ENCODE data around the gene MYZAP.

The MYZAP gene

GRCh38 chr15:57625703-57626448 is 34.2 kb downstream of the MYZAP start:
- no peak for DNase-seq

- no peak for DNase-seq
Observed at GRCh38 chr15:57626713-57627440, 35.2 kb downstream of the MYZAP start.

- no peak for DNase-seq
Observed at GRCh38 chr15:57631386-57632110, 39.8 kb downstream of the MYZAP start.

GRCh38 chr15:57634290-57634689 is 42.6 kb downstream of the MYZAP start:
- no peak for DNase-seq

GRCh38 chr15:57635300-57635909 is 43.7 kb downstream of the MYZAP start:
- no peak for DNase-seq

- no peak for DNase-seq
Observed at GRCh38 chr15:57637846-57638245, 46.1 kb downstream of the MYZAP start.

GRCh38 chr15:57639306-57639705 is 47.6 kb downstream of the MYZAP start:
- no peak for DNase-seq

GRCh38 chr15:57640930-57641682 is 49.4 kb downstream of the MYZAP start:
- peak; percentile 39 for DNase-seq

GRCh38 chr15:57643826-57644225 is 52.1 kb downstream of the MYZAP start:
- no peak for DNase-seq

GRCh38 chr15:57646087-57646486 is 54.4 kb downstream of the MYZAP start:
- DNase-seq, result no peak

- no peak for DNase-seq
Observed at GRCh38 chr15:57647071-57647790, 55.5 kb downstream of the MYZAP start.

- peak; percentile 35 for DNase-seq
Observed at GRCh38 chr15:57647791-57648130, 56.1 kb downstream of the MYZAP start.

GRCh38 chr15:57649138-57649537 is 57.4 kb downstream of the MYZAP start:
- DNase-seq, result no peak

GRCh38 chr15:57651445-57651844 is 59.7 kb downstream of the MYZAP start:
- DNase-seq, result no peak

GRCh38 chr15:57652481-57652880 is 60.8 kb downstream of the MYZAP start:
- DNase-seq, result no peak

- DNase-seq, result peak; percentile 55
Observed at GRCh38 chr15:57654153-57654852, 62.6 kb downstream of the MYZAP start.

GRCh38 chr15:57655053-57655452 is 63.3 kb downstream of the MYZAP start:
- DNase-seq, result no peak

- DNase-seq, result no peak
Observed at GRCh38 chr15:57655809-57656208, 64.1 kb downstream of the MYZAP start.

- DNase-seq, result no peak
Observed at GRCh38 chr15:57656434-57656833, 64.7 kb downstream of the MYZAP start.

GRCh38 chr15:57657619-57658018 is 65.9 kb downstream of the MYZAP start:
- DNase-seq, result no peak
